ENCODE data around the gene TMEM119. TPM values are rescaled to one million over a fixed set of nuclear protein-coding genes. Genes with fewer than 3 reads are reported as not detected.

Gene TMEM119
- total and polyA plus RNA-seq, 2 of the 4 experiments (the other 2 are of a cell fraction) = 8.1 to 9.2 TPM

DNA sequence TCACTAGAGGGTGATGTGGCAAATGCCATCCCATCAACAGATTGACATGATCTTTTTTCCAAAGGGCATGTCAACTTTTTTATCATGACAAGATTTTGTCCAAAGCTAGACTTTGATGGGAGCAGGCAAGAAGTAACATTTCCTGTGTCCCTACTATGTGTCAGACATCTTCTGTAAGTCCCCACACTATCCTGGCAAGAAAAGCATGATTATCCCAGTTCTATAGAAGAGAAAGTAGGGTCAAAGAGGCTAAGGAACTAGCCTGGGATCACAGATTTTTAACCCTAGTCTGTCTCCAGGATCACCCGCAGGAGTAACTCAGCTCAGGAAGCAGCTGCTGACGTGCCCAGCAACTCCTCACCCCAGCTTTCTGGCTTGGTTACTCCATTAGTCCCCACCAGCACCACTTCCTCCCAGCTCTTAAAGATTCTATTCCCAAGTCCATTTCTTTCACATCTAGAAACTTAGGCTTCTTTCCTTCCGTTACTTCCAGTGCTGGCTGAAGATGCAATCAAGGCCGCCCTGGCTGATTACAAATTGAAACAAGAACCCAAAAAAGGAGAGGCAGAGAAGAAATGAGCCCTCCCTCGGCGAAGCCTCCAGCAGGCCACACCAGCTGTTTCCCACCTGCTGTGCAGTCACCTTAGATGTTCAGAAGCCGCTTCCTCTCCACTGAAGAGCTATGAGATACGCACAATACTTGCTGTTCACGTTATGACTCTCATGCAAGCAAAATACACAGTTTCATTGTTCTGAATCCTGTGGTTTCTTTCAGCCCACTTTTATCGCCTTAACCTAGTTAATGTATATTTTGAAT, 29.3 kb downstream of the TMEM119 start:
- peaks cover 38% of the 10 kb centered on the region for H3K36me3 ChIP-seq (ENCODE audit: control insufficient read depth, insufficient read depth, low read length)
- no peak overlapping the region for H3K4me3 ChIP-seq (ENCODE audit: insufficient read depth, low read depth, low read length)
- in situ Hi-C loops (cut with MboI; ENCODE audit: low sequenced_read_pairs) (loop anchor here (5.0 to 10.0 kb wide), 3 partner anchors 49 to 386 kb away; no protein-coding TSS in a partner anchor), intact Hi-C loops (cut with micrococcal nuclease) (no loop called here), dilution Hi-C loops (cut with HindIII; ENCODE audit: low sequenced_read_pairs, unreplicated experiment) (no loop called here)
- 0 out of 2 replicates have a peak, but pooled peaks cover 4% of the 10 kb centered on the region for H4K20me1 ChIP-seq (ENCODE audit: insufficient read depth, low read length)
- H3K4me2 ChIP-seq (ENCODE audit: low read depth, low read length) = no peak overlapping the region
- no peak overlapping the region for H3K27ac ChIP-seq (ENCODE audit: insufficient read depth, low read length)
- CTCF ChIA-PET = interaction anchor here (6.5 kb wide), 1 partner anchor 49 kb away, joined by 37 read pairs; no protein-coding TSS in a partner anchor
- no peak overlapping the region for H4K91ac ChIP-seq (ENCODE audit: insufficient read depth, low read depth, low read length)
- no peak overlapping the region for H2BK15ac ChIP-seq (ENCODE audit: low read depth, low read length)
- no peak overlapping the region for H3K14ac ChIP-seq (replicated peaks; ENCODE audit: low read depth, low read length)
- no peak overlapping the region for H2AK5ac ChIP-seq (ENCODE audit: low read depth, low read length)
- H2BK20ac ChIP-seq (ENCODE audit: low read depth, low read length) = no peak overlapping the region
- H3K9ac ChIP-seq (ENCODE audit: low read depth, low read length) = no peak overlapping the region
- H2BK5ac ChIP-seq (ENCODE audit: low read depth, low read length, poor library complexity, severe bottlenecking) = no peak overlapping the region
- H2AFZ ChIP-seq (replicated peaks; ENCODE audit: low read length, poor library complexity) = no peak overlapping the region
- H3K79me1 ChIP-seq (ENCODE audit: low read depth in 1 of 2, low read length in 2 of 2) = peaks cover 7 to 16% of the 10 kb centered on the region in 2 experiments; a peak in 3 of 4 replicates
- no peaks in the 10 kb centered on the region for H3K4me1 ChIP-seq (ENCODE audit: control insufficient read depth, insufficient read depth, low read length)
- no peak overlapping the region for H2BK120ac ChIP-seq (ENCODE audit: low read depth, low read length)
- H3K23ac ChIP-seq (ENCODE audit: low read depth, low read length) = no peak overlapping the region
- H2AK9ac ChIP-seq (replicated peaks; ENCODE audit: low read depth, low read length, poor library complexity) = no peak overlapping the region
- no peaks in the 10 kb centered on the region for H3K9me1 ChIP-seq (ENCODE audit: insufficient read depth, low read length)
- ATAC-seq (ENCODE audit: low read depth) = no peak
- H4K8ac ChIP-seq (ENCODE audit: low read depth in 2 of 2, low read length in 2 of 2) = no peak overlapping the region
- no peak overlapping the region for H3K18ac ChIP-seq (ENCODE audit: low read depth, low read length)
- 90% methylated on average over 3 of the region's 10 CpGs; no CpG with 5 or more reads in 1 of the 2 experiments for WGBS, 2 experiments (ENCODE audit: extremely low coverage in 2 of 2, insufficient read length in 1 of 2)
- DNase-seq = no peak
- no peaks in the 10 kb centered on the region for H3K27me3 ChIP-seq (ENCODE audit: control insufficient read depth, insufficient read depth, low read length)
- no TSS peak for BruUV-seq (replicated peaks)
- POLR2A ChIA-PET (ENCODE audit: unreplicated experiment) = no interaction called here
- no peak overlapping the region for H3K4ac ChIP-seq (ENCODE audit: low read depth, low read length)
- H4K5ac ChIP-seq (ENCODE audit: low read depth, low read length) = no peak overlapping the region
- H3K9me3 ChIP-seq (ENCODE audit: control insufficient read depth, insufficient read depth, low read length) = no peaks in the 10 kb centered on the region
- no peak overlapping the region for H3K56ac ChIP-seq (ENCODE audit: extremely low read depth, insufficient read depth, low read length)
- TF ChIP-seq CHD1 (IDR thresholded peaks at IDR 0.05; ENCODE audit: low read depth, low read length) (no peak), MAZ (IDR thresholded peaks at IDR 0.05; ENCODE audit: borderline replicate concordance, low read depth, low read length) (no peak), POLR2A (IDR thresholded peaks at IDR 0.05; ENCODE audit: low read depth, low read length) (no peak), MXI1 (IDR thresholded peaks at IDR 0.05; ENCODE audit: borderline replicate concordance, low read depth, low read length) (no peak), NFE2L2 (IDR thresholded peaks at IDR 0.05; ENCODE audit: low read depth, low read length) (no peak), BHLHE40 (IDR thresholded peaks at IDR 0.05; ENCODE audit: low read depth, low read length) (no peak), MAFK (IDR thresholded peaks at IDR 0.05; ENCODE audit: low read depth, low read length) (no peak), RCOR1 (IDR thresholded peaks at IDR 0.05; ENCODE audit: insufficient replicate concordance, low read length) (no peak), RFX5 (IDR thresholded peaks at IDR 0.05; ENCODE audit: low read depth, low read length) (no peak), RAD21 (IDR thresholded peaks at IDR 0.05; ENCODE audit: low read length) (no peak), FOS (IDR thresholded peaks at IDR 0.05; ENCODE audit: low read depth, low read length) (no peak), SMC3 (IDR thresholded peaks at IDR 0.05; ENCODE audit: low read depth, low read length) (no peak)
- TF ChIP-seq, protein P1, sequence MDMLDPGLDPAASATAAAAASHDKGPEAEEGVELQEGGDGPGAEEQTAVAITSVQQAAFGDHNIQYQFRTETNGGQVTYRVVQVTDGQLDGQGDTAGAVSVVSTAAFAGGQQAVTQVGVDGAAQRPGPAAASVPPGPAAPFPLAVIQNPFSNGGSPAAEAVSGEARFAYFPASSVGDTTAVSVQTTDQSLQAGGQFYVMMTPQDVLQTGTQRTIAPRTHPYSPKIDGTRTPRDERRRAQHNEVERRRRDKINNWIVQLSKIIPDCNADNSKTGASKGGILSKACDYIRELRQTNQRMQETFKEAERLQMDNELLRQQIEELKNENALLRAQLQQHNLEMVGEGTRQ (IDR thresholded peaks at IDR 0.05; ENCODE audit: low read depth, low read length) = no peak
- TF ChIP-seq, protein P2, sequence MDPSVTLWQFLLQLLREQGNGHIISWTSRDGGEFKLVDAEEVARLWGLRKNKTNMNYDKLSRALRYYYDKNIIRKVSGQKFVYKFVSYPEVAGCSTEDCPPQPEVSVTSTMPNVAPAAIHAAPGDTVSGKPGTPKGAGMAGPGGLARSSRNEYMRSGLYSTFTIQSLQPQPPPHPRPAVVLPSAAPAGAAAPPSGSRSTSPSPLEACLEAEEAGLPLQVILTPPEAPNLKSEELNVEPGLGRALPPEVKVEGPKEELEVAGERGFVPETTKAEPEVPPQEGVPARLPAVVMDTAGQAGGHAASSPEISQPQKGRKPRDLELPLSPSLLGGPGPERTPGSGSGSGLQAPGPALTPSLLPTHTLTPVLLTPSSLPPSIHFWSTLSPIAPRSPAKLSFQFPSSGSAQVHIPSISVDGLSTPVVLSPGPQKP (IDR thresholded peaks at IDR 0.05; ENCODE audit: borderline replicate concordance, low read depth, low read length) = no peak
- TF ChIP-seq, protein P3, sequence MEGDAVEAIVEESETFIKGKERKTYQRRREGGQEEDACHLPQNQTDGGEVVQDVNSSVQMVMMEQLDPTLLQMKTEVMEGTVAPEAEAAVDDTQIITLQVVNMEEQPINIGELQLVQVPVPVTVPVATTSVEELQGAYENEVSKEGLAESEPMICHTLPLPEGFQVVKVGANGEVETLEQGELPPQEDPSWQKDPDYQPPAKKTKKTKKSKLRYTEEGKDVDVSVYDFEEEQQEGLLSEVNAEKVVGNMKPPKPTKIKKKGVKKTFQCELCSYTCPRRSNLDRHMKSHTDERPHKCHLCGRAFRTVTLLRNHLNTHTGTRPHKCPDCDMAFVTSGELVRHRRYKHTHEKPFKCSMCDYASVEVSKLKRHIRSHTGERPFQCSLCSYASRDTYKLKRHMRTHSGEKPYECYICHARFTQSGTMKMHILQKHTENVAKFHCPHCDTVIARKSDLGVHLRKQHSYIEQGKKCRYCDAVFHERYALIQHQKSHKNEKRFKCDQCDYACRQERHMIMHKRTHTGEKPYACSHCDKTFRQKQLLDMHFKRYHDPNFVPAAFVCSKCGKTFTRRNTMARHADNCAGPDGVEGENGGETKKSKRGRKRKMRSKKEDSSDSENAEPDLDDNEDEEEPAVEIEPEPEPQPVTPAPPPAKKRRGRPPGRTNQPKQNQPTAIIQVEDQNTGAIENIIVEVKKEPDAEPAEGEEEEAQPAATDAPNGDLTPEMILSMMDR (conservative IDR thresholded peaks at IDR 0.05; ENCODE audit: low read depth, low read length) = no peak

Measured in IMR-90 (cell line).